Measurements from ENCODE around the gene GJA3.

- no peak for TF ChIP-seq POLR2A (IDR thresholded peaks at IDR 0.05)
- no peak for TF ChIP-seq CTCF (IDR thresholded peaks at IDR 0.05 in 4 of 5, conservative IDR thresholded peaks at IDR 0.05 in 1 of 5)
These were observed 20.4 kb downstream of the GJA3 start for GRCh38 chr13:20140487-20140886.
